ENCODE data around the gene C5AR1.
"Not testable (repeated sequence)": the region's sequence is repeated elsewhere in the genome, so short reads cannot be mapped to it uniquely, and the experiment has no call there.

C5AR1 gene

GRCh38 chr19:47331931-47332547 is 22.4 kb downstream of the C5AR1 start, which contains the start of gene C5AR2:
TSS of gene C5AR2 (plus strand) at chr19:47332175. CDS start at chr19:47340800, 8,625 bp downstream.
- no peak for DNase-seq (ENCODE audit: low read depth in 2 of 2)

DNA sequence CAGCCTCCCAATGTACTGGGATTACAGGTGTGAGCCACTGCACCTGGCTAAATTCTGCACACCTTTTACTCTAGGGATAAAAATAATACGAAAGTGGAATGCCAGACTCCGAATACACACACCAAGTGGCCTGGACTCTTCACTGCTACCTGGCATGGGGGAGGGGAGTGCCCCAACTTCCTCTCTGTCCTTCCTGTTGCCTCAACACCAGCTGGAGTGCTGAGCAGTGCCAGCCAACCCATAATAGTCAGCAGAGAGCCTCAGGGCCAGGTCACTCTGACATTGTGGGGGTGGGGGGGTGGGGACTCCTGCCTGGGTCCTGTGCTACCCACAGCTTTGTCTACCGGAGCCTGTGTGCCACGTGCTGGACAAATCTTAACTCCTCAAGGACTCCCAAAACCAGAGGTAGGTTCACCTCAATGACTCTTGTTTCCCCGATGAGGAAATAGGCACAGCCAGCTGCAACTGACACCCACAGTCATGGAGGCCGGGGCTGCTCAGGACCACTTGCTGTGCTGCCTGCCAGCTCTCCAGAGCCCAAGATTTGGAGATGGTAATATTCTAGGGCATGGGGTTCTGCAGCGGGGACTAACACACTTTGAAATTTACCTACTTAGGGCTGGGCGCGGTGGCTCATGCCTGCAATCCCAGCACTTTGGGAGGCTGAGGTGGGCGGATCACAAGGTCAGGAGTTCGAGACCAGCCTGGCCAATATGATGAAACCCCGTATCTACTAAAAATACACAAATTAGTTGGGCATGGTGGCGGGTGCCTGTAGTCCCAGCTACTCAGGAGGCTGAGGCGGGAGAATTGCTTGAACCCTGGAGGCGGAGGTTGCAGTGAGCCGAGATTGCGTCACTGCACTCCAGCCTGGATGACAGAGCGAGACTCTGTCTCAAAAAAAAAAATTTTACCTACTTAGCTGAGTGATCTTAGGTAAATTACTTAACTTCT is 27.4 kb downstream of the C5AR1 start:
- not testable (repeated sequence) for DNase-seq (ENCODE audit: low read depth in 2 of 2)

DNA sequence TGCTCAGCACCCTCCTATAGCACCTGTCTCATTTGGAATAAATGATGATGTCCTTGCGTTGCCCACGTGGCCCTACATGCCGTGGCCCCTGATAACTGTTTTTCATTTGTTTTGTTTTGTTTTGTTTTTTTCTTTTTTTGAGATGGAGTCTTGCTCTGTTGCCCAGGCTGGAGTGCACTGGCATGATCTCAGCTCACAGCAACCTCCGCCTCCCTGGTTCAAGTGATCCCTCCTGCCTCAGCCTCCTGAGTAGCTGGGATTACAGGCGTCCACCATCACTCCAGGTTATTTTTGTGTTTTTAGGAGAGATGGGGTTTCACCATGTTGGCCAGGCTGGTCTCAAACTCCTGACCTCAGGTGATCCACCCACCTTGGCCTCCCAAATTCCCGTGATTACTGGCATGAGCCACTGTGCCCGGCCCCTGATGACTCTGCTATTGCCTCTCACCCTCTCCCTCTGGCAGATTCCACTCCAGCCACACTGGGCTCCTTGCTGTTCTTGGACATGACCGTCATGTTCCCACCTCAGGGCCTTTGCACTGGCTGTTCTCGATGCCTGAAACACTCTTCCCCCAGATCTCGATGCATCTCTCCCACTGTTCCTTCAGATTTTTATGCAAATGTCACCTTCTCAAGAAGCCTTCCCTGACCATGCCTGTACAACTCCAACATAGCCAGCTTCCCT is 29.7 kb downstream of the C5AR1 start:
- DNase-seq (ENCODE audit: low read depth in 2 of 2), result no peak

DNA sequence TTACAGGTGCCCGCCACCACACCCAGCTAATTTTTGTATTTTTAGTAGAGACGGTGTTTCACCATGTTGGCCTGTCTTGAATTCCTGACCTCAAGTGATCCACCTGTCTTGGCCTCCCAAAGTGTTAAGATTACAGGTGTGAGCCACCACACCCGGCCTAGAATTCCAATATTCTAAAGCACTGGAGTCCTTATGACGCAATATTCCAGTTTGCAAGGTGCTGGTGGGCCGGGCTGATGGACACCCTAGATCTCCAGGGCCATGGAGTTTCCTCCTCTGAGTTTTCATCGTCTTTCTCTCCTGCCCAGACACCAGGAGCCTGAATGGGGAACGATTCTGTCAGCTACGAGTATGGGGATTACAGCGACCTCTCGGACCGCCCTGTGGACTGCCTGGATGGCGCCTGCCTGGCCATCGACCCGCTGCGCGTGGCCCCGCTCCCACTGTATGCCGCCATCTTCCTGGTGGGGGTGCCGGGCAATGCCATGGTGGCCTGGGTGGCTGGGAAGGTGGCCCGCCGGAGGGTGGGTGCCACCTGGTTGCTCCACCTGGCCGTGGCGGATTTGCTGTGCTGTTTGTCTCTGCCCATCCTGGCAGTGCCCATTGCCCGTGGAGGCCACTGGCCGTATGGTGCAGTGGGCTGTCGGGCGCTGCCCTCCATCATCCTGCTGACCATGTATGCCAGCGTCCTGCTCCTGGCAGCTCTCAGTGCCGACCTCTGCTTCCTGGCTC is 31.0 kb downstream of the C5AR1 start:
- DNase-seq (ENCODE audit: low read depth in 2 of 2), result no peak

- DNase-seq (ENCODE audit: low read depth in 2 of 2), result no peak
These were observed 32.1 kb downstream of the C5AR1 start for GRCh38 chr19:47341734-47342133.

- DNase-seq (ENCODE audit: low read depth in 2 of 2), result no peak
These were observed 33.6 kb downstream of the C5AR1 start for GRCh38 chr19:47343194-47343802.

DNA sequence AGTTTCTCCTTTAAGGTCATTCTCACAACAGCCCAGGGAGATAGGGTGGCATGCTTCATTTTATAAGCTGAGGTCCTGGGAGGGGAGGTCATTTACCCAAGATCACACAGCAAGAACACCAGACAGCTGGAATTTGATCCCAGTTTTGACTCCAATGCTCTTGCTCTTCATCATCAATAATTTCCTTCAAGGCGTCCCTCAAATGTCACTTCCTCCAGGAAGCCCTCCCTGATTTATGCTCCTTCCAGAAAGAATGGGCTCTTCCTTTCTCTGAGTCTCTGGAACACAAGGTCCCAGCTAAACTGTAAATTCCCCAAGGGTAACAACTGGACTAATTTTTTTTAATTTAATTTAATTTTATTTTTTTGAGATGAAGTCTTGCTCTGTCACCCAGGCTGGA is 34.8 kb downstream of the C5AR1 start:
- DNase-seq (ENCODE audit: low read depth in 2 of 2), result no peak

DNA sequence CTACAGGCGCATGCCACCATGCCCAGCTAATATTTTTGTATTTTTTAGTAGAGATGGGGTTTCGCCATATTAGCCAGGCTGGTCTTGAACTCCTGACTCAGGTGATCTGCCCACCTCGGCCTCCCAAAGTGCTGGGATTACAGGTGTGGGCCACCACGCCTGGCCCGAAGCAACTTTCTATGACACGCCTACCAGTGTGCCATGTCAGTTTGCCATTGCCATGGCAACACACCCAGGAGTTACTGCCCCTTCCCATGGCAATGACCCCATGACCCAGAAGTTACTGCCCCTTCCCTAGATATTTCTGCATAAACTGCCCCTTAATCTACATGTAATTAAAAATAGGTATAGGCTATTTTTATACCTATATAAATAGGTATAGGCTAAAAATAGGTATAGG is 36.4 kb downstream of the C5AR1 start:
- not testable (repeated sequence) for DNase-seq (ENCODE audit: low read depth in 2 of 2)

- peak; percentile 97 to 98 for DNase-seq (ENCODE audit: low read depth in 2 of 2)
These were observed 39.4 kb downstream of the C5AR1 start, which contains the start of gene DHX34 for GRCh38 chr19:47348819-47349795. TSS of gene DHX34 (plus strand) at chr19:47349315. CDS start at chr19:47353031, 3,716 bp downstream.

DNA sequence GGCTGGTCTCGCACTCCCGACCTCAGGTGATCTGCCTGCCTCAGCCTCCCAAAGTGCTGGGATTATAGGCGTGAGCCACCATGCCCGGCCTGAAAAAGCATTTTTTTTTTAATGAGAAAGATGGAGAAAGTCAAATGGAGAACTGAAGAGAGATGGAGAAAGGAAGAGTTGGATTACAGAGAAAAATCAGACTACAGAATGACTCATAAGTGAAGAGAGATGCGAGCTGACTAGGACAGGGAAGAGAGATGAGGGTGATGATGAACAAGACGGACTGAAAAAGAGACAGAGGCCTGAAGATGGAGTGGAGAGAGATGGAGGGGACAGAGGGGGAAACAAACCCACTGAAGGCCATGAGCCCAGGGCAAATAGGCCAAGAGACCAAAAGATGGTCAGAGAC is 41.0 kb downstream of the C5AR1 start:
- DNase-seq (ENCODE audit: low read depth in 2 of 2), result no peak

GRCh38 chr19:47351548-47351947 is 41.9 kb downstream of the C5AR1 start:
- no peak for DNase-seq (ENCODE audit: low read depth in 2 of 2)

- DNase-seq (ENCODE audit: low read depth in 2 of 2), result no peak
These were observed 42.4 kb downstream of the C5AR1 start for GRCh38 chr19:47352095-47352494.

DNA sequence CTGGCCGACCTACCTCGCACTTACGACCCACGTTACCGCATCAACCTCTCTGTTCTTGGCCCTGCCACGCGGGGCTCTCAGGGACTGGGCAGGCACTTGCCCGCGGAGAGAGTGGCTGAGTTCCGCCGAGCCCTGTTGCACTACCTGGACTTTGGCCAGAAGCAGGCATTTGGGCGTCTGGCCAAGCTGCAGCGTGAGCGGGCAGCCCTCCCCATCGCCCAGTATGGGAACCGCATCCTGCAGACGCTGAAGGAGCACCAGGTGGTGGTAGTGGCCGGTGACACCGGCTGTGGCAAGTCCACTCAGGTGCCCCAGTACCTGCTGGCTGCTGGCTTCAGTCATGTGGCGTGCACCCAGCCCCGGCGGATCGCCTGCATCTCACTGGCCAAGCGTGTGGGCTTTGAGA is 43.6 kb downstream of the C5AR1 start:
- DNase-seq (ENCODE audit: low read depth in 2 of 2), result no peak

GRCh38 chr19:47356900-47357299 is 47.2 kb downstream of the C5AR1 start:
- DNase-seq (ENCODE audit: low read depth in 2 of 2), result no peak

- no peak for DNase-seq (ENCODE audit: low read depth in 2 of 2)
These were observed 48.4 kb downstream of the C5AR1 start for GRCh38 chr19:47357788-47358680.

- DNase-seq (ENCODE audit: low read depth in 2 of 2), result no peak
These were observed 49.3 kb downstream of the C5AR1 start for GRCh38 chr19:47358936-47359335.

GRCh38 chr19:47362321-47362720 is 52.7 kb downstream of the C5AR1 start:
- DNase-seq (ENCODE audit: low read depth in 2 of 2), result no peak

DNA sequence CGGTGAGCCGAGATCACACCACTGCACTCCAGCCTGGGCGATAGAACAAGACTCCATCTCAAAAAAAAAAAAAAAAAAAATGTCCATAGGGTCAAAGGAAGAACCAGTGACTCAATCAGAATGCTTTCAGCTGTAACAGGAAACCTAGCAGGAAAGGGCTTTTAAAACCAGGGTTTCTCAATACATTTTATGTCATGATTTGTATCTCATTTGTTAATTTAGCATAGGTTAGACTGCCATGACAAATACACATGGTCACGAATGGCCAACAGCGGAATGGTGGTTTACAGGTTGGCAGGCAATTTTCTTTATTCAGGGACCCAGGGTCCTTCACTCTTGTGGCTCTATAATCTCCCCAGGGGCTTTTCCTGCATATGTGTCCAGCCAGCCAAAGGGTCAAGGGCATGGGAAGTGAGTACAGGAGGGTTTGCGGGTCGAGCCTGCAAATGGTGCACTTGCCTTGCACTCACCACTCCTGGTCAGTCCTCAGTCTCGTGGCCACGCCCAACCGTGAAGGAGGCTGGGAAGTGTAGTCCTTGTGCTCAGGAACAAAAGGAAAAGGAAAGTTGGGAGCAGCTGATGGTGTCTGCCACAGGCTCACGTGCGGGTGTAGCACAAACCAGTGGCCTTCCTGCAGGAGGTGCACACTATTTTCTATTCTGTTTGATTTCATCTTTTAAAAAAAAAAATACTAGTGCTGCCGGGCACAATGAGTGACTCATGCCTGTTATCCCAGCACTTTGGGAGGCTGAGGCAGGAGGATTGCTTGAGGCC is 54.3 kb downstream of the C5AR1 start:
- no peak for DNase-seq (ENCODE audit: low read depth in 2 of 2)

Data from stimulated activated CD4-positive, alpha-beta T cell treated with anti-CD3 and anti-CD28 coated beads, Interleukin-4, amount 100 ng/mL, for 48 hours (primary cell).